IPS-20b (cell line): Measurements from ENCODE around the gene TMEM72.

Source experiments
- H3K27ac ChIP-seq: one replicate; pipeline ENCODE4 v1.5.1; 2013; ENCODE audit warnings: low read length
- H3K27me3 ChIP-seq: 2 replicates; pipeline ENCODE4 v1.6.1; 2013; ENCODE audit warnings: mild to moderate bottlenecking, low read length, inconsistent platforms; ENCODE audit not compliant: insufficient read depth
- H3K36me3 ChIP-seq: 2 replicates; pipeline ENCODE4 v1.6.1; 2013; ENCODE audit warnings: low read depth, mild to moderate bottlenecking, inconsistent platforms, low read length, moderate library complexity; ENCODE audit not compliant: insufficient read depth
- H3K4me1 ChIP-seq: 2 replicates; pipeline ENCODE4 v1.6.1; 2013; ENCODE audit warnings: mild to moderate bottlenecking, control low read depth, inconsistent platforms, low read length, moderate library complexity; ENCODE audit not compliant: insufficient read depth
- H3K4me3 ChIP-seq: 2 replicates; pipeline ENCODE4 v1.5.1; 2013; ENCODE audit warnings: mild to moderate bottlenecking, low read length, inconsistent platforms
- H3K9ac ChIP-seq: 2 replicates; pipeline ENCODE4 v1.6.1; 2013; ENCODE audit warnings: low read depth, mild to moderate bottlenecking, inconsistent platforms, low read length, moderate library complexity
- H3K9me3 ChIP-seq: 2 replicates; pipeline ENCODE4 v1.6.1; 2013; ENCODE audit warnings: mild to moderate bottlenecking, low read depth, low read length, inconsistent platforms; ENCODE audit not compliant: insufficient read depth

Gene TMEM72

DNA sequence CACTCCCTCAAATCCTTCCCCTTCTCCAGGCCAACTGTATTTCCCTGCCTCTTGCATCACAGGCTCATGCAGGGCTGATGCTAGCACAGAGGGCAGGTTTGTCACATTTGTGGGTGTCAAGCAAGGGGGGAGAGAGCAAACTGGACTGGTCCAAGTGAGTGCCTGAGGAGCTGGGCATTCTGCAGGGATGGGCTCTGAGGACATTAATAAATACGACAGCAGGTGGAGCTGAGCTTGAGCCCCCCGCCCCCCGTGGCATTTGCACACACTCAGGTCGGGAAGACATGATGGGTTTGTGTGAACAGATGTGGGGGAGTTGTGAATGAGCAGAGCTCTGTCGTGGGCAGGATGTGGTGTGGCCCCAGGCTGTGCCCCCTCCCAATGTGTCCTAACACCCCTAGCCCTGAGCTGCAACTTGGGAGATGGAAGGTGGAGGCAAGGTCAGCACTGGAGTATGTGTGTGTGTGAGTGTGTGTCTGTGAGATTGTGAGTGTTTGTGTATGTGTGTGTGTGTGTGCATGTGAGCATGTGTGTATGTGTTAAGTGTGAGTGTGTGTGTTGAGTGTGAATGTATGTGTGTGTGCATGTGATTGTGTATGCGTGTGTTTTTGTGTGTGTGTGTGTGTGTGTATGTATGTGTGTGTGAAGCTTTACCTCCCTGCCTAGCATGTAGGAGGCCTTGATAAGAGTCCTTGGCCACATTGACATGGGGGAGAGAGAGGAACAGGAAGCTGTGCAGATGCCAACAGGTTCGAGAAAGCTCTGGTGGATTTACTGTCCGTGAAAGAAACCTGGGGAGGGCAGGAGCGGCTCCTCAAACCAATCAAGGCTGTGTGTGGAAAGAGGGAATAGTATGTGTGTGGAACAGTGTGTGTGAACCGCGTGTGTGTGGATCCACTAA is 57.6 kb downstream of the TMEM72 start:
- Histone ChIP-seq H3K27ac (no peak overlapping the region), H3K36me3 (no peaks in the 10 kb centered on the region), H3K4me1 (peaks cover 30% of the 10 kb centered on the region), H3K4me3 (no peak overlapping the region), H3K9ac (no peak overlapping the region), H3K27me3 (no peaks in the 10 kb centered on the region), H3K9me3 (no peaks in the 10 kb centered on the region)

DNA sequence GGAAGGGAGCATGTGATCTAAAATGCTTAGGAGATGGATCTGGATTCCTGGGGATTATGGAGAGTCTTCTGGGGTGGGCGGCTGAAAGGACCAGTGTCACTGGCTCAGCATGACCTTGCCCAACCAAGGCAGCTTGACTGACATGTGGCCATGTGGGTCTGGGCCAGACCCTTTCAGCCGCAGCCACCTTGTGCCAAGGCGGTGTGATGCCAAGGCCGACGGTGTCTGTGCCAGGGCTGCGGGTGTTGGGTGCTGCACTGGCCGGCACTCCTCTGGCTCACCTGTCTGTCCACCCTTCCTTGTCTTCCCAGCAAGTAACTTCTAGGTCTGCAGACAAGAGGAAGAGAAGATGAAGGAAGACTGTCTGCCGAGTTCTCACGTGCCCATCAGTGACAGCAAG is 58.7 kb downstream of the TMEM72 start:
- H3K27me3 ChIP-seq = no peaks in the 10 kb centered on the region
- peaks cover 26% of the 10 kb centered on the region; the same call in 1 of the 2 replicates for H3K4me1 ChIP-seq
- no peak overlapping the region for H3K4me3 ChIP-seq
- H3K27ac ChIP-seq = no peak overlapping the region
- H3K36me3 ChIP-seq = no peaks in the 10 kb centered on the region
- no peak overlapping the region for H3K9ac ChIP-seq
- H3K9me3 ChIP-seq = no peaks in the 10 kb centered on the region

GRCh38 chr10:44970812-44971395 is 59.8 kb downstream of the TMEM72 start:
- no peaks in the 10 kb centered on the region for H3K9me3 ChIP-seq
- H3K27me3 ChIP-seq = no peaks in the 10 kb centered on the region
- no peak overlapping the region for H3K27ac ChIP-seq
- H3K4me1 ChIP-seq = peaks cover 20% of the 10 kb centered on the region; the same call in 1 of the 2 replicates
- no peak overlapping the region for H3K9ac ChIP-seq
- no peak overlapping the region for H3K4me3 ChIP-seq
- no peaks in the 10 kb centered on the region for H3K36me3 ChIP-seq

- Histone ChIP-seq H3K27ac (no peak overlapping the region), H3K9me3 (no peaks in the 10 kb centered on the region), H3K36me3 (no peaks in the 10 kb centered on the region), H3K4me3 (no peak overlapping the region), H3K4me1 (peaks cover 21% of the 10 kb centered on the region; the same call in 1 of the 2 replicates), H3K27me3 (no peaks in the 10 kb centered on the region; the same call in 1 of the 2 replicates), H3K9ac (no peak overlapping the region)
Observed at GRCh38 chr10:44971434-44971833, 60.3 kb downstream of the TMEM72 start.

DNA sequence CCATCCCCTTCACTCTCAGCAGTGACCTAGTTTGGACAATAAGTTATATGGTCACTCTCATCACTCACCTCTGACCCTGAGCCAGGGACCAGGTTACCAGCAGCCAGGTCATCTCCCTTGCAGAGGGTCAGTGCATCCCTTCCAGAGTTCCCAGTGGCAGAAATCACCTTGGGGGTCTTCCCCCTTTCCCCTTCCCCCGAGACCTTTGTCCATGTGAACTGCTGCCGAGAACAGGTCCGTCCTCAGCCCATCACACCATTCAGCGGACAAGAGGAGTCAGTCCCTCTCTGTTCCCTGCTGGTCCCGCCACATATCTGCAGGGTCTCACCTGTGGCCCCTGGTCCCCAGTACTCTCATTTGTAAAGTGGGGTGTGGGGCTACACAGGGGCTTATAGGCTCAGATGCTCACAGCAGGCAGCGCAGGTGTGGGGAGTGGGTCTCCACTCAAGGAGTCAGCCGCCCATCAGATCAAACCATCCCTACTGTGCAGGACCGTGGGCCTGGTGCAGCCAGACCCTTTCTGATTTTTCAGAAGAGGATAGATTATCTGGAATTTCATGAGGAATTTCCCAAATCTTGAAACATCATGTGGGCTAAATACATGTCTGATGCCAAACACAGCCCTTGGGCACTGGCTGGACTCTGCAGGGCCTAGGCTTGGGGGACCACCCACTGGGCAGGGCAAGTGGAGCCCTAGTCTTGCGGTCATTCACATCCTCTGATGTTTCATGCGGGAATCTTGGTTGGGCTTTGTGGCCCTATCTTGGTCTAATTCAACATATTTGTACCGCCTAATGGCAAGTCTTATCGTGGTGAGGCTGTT is 61.0 kb downstream of the TMEM72 start:
- no peaks in the 10 kb centered on the region for H3K36me3 ChIP-seq
- H3K4me1 ChIP-seq = peaks cover 21% of the 10 kb centered on the region; the same call in 1 of the 2 replicates
- no peak overlapping the region for H3K9ac ChIP-seq
- H3K4me3 ChIP-seq = no peak overlapping the region
- H3K27ac ChIP-seq = no peak overlapping the region
- no peaks in the 10 kb centered on the region; the same call in 1 of the 2 replicates for H3K27me3 ChIP-seq
- no peaks in the 10 kb centered on the region for H3K9me3 ChIP-seq

GRCh38 chr10:44972874-44973306 is 61.8 kb downstream of the TMEM72 start:
- H3K36me3 ChIP-seq = no peaks in the 10 kb centered on the region
- H3K9ac ChIP-seq = no peak overlapping the region
- peak overlapping the region; percentile 0; the same call in 1 of the 2 replicates for H3K4me3 ChIP-seq
- no peaks in the 10 kb centered on the region; the same call in 1 of the 2 replicates for H3K27me3 ChIP-seq
- no peaks in the 10 kb centered on the region for H3K9me3 ChIP-seq
- H3K27ac ChIP-seq = no peak overlapping the region
- peaks cover 21% of the 10 kb centered on the region; the same call in 1 of the 2 replicates for H3K4me1 ChIP-seq

DNA sequence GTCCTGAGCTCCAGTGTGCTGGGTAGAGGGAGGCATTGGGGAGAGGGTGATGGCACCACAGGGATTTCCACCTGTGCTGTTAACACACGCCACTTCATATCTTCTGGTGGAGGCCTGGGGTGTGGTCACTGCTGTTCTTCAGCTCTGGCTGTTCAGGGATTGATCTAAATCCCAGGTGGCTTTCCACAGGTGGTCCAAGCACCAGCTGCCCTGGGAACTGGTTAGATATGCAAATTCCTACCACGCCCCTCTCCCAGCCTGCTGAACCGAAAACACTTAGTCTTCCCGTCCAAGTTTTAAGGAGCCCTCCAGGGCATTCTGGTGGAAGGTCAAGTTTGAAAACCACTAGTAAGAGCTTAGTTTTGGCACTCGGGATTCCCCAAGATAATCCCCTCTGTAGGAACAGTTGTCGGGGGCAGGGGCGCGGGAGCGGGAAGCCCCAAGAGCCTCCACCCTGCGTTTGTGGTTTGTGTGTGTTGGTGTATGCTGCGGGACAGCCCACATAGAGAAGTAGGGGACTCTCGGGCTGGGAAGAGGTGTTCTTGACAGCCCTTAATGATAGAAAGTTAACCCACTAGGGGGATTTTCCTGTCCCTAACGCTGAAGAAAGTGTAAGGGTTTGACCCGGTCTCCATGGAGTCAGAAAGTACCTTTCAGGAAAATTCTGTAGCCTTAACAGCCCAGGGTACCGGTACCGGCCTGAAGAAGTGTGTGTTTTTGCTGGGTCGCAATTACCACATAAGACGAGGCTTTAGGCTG is 62.4 kb downstream of the TMEM72 start:
- Histone ChIP-seq H3K9ac (no peak overlapping the region), H3K27me3 (no peaks in the 10 kb centered on the region; the same call in 1 of the 2 replicates), H3K9me3 (no peaks in the 10 kb centered on the region), H3K27ac (no peak overlapping the region), H3K36me3 (no peaks in the 10 kb centered on the region), H3K4me1 (peaks cover 23% of the 10 kb centered on the region; the same call in 1 of the 2 replicates), H3K4me3 (peak overlapping the region; percentile 71; the same call in 1 of the 2 replicates)

GRCh38 chr10:44974082-44974627 is 63.0 kb downstream of the TMEM72 start:
- H3K9ac ChIP-seq = peak overlapping the region; percentile 75; the same call in 1 of the 2 replicates
- no peak overlapping the region for H3K27ac ChIP-seq

DNA sequence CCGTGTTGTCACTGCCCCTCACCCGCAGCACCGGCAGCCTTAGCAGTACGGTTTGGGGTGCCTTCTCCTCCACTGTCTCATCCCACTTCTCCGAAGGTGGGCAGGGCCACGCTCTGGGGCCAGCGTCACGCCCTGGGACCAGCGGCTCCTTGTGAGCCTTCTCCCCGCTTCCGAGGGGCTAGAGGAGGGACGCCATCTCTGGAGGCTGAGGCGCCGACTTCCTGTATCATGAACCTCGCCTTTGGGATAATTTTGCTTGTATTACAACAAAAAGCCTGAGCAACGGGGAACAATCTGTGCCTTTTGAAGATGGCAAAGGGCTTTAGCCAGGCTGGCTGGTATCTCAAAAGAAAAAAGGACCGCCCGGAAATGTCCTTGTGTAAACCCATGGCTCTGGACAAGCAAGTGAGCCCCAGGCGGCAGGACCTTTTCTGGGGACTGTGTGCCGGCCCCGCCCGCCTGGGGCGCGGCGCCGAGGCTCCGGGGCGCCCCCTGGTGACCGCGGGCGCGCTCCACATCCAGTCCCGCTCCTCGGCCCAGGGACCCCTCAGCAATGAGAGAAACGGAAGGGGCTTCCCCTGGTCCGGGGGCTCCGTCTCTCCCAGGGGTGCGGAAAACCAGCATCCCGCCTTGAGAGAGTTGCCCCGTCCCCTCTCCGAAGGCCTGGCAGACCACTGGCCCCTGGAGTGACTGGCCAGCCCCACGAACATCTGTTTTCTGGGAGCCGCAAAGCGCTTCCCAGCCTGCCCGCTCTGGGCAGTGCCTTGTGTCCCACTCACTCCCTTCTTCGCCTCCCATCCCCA is 63.7 kb downstream of the TMEM72 start:
- no peaks in the 10 kb centered on the region for H3K36me3 ChIP-seq
- peak overlapping the region; percentile 75; the same call in 1 of the 2 replicates for H3K9ac ChIP-seq
- H3K27ac ChIP-seq = no peak overlapping the region
- H3K4me3 ChIP-seq = peak overlapping the region; percentile 71
- H3K9me3 ChIP-seq = no peaks in the 10 kb centered on the region
- peaks cover 32% of the 10 kb centered on the region; the same call in 1 of the 2 replicates for H3K4me1 ChIP-seq
- H3K27me3 ChIP-seq = no peaks in the 10 kb centered on the region; the same call in 1 of the 2 replicates

More at GRCh38 chr10:44974082-44974627, 63.0 kb downstream of the TMEM72 start:
- Histone ChIP-seq H3K36me3 (no peaks in the 10 kb centered on the region), H3K27me3 (no peaks in the 10 kb centered on the region; the same call in 1 of the 2 replicates), H3K4me1 (peaks cover 28% of the 10 kb centered on the region; the same call in 1 of the 2 replicates), H3K9me3 (no peaks in the 10 kb centered on the region), H3K4me3 (peak overlapping the region; percentile 71; the same call in 1 of the 2 replicates)
